T47D (cell line): ENCODE data around the gene ZNF268.
"Not testable (repeated sequence)": the region's sequence is repeated elsewhere in the genome, so short reads cannot be mapped to it uniquely, and the experiment has no call there.

Experiments
- DNase-seq, 2 experiments: peaks; one replicate each; pipeline versions ENCODE4 v3.0.0 to v3.0.0-alpha.2; 2011 to 2012; ENCODE audit warnings: low read depth in 1 of 2, low spot score in 1 of 2
- JUND ChIP-seq: IDR thresholded peaks from 2 replicates; pipeline ENCODE4 v1.6.1; 2012; ENCODE audit warnings: low read depth
- in situ Hi-C: cut with HindIII; loops from 2 replicates; pipeline ENCODE4 v1.10.0; 2016; ENCODE audit warnings: low sequenced_read_pairs, low pct_unique_long_range_greater_than_20kb

ZNF268 gene

GRCh38 chr12:133233993-133234564 is 52.8 kb downstream of the ZNF268 start:
- no peak for TF ChIP-seq JUND
- in situ Hi-C loops = no loop called here
- DNase-seq = no peak

- in situ Hi-C loops = no loop called here
- no peak for TF ChIP-seq JUND
Observed at GRCh38 chr12:133234971-133235370, 53.7 kb downstream of the ZNF268 start.

DNA sequence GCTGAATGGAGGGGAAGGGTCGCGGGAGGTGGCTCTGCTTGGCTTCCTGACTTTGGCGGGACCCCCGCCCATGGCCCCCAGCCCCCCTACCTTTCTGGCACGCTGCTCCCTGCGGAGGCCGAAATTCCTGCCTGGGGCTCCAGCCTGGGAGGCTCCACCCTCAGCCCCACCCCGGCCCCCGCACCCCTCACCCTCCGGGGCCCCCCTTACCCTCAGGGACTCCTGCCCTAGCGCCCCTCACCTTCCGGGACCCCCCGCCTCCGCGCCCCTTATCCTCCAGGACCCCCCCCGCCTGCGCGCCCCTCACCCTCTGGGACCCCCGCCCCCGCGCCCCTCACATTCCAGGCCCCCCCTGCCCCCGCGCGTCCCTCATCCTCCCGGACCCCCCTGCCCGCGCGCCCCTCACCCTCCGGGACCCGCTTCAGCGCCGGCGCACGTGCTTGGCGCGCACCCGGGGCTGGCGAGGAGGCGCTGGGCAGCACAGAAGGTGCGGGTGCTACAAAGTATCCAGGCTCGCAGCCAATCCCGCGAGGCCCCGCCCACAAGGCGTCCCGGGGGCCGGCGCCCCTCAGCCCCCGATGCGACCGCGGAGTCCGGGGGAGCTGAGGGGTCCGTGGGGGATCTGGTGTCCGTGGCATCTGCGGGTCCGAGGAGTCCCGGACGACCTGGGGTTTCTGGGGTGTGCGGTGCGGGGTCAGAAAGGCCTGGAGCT is 54.3 kb downstream of the ZNF268 start, which contains the start of gene ANHX:
Gene ANHX (minus strand): TSS at position 477 of the 712 bp plus-strand sequence. CDS start 1,521 bp downstream, outside the sequence.
- no peak for TF ChIP-seq JUND
- in situ Hi-C loops = no loop called here
- no peak for DNase-seq

More at GRCh38 chr12:133234971-133235370, 53.7 kb downstream of the ZNF268 start:
- DNase-seq = no peak

DNA sequence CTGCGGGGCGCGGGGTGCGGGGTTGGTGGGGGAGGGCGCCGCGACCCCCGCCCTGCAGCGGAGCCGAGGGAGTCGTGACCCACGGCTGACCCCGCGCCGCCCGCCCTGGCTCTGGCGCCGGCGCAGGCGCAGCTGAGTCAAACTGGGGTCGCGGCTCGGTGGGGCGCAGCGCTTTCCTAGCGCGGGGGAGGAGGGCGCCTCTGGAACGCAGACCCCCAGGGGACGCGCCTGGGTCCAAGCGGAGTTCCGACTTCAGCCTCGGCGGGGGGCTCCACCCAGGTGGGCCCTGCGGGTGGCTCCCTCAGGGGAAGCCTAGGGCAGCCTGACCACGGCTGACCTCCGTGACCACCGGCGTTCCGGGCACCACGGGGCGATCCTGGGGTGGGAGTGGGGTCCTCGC is 54.8 kb downstream of the ZNF268 start:
- in situ Hi-C loops = no loop called here
- TF ChIP-seq JUND = no peak
- no peak for DNase-seq

DNA sequence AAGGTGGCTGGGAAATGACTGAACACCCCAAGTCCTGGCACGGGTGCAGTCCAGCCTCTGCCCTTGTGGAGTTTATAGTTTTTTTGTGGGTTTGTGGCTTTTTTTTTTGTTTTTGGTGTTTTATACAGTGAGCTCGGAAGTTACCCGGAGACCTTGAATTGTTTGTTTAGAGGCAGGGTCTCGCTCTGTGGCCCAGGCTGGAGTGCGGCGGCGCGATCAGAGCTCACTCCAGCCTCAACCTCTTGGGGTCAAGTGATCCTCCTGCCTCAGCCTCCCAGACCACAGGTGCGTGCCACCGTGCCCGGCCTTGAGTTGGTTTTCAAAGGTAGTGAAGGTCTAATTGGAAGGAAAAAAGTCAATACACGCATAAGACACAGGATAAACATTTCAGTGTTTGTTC is 55.3 kb downstream of the ZNF268 start:
- no peak for DNase-seq
- TF ChIP-seq JUND = no peak
- in situ Hi-C loops = no loop called here

DNA sequence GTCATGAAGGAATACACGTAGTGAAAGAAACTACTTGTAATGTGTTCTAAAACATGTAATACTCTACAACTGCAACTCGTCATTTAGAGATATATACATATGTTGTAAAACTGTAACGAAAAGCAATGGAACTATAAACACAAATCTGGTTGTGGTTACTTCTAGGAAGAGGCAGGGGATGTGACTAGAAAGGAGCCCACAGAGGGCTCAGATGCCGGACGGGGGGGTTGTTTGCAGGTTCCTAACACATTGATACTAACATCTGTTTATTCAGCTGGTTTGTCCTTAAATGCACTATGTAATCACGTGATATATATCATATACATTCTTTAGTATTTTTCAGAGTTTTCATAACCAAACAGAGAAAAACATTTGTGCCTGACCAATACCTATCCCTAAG is 70.4 kb downstream of the ZNF268 start:
- DNase-seq = no peak
- in situ Hi-C loops = no loop called here
- TF ChIP-seq JUND = no peak

DNA sequence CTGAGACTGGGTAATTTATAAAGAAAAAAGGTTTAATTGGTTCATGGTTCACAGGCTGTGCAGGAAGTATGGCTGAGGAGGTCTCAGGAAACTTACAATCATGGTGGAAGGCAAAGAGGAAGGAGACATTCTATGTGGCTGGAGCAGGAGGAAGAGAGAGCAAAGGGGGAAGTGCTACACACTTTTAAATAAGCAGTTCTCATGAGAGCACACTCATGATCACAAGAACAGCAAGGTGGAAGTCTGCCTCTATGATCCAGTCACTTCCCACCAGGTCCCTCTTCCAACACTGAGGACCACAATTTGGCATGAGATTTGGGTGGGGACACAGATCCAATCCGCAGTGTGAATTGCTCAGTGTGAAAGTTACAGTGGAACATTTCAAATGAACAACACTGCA is 74.5 kb downstream of the ZNF268 start:
- DNase-seq, in situ Hi-C loops: not testable (repeated sequence)

GRCh38 chr12:133256321-133256720 is 75.0 kb downstream of the ZNF268 start:
- TF ChIP-seq JUND = no peak
- peak in 1 of 2 experiments; percentile 54 for DNase-seq
- in situ Hi-C loops = no loop called here

GRCh38 chr12:133264173-133264572 is 82.9 kb downstream of the ZNF268 start:
- in situ Hi-C loops = no loop called here
- no peak for DNase-seq
- no peak for TF ChIP-seq JUND
